HG03469 (cell line): ENCODE measurements around the gene NDC1.
"Not testable (repeated sequence)": the region's sequence is repeated elsewhere in the genome, so short reads cannot be mapped to it uniquely, and the experiment has no call there.

Source experiments
- ATAC-seq: cut with Tn5 transposase; IDR thresholded peaks from one replicate; pipeline ENCODE4 v1.9.1; 2021; ENCODE audit warnings: mild to moderate bottlenecking, moderate library complexity, moderate number of reproducible peaks; ENCODE audit not compliant: unreplicated experiment

NDC1 gene

GRCh38 chr1:53825306-53825705 lies 12.8 kb downstream of the NDC1 start:
- no peak for ATAC-seq

DNA sequence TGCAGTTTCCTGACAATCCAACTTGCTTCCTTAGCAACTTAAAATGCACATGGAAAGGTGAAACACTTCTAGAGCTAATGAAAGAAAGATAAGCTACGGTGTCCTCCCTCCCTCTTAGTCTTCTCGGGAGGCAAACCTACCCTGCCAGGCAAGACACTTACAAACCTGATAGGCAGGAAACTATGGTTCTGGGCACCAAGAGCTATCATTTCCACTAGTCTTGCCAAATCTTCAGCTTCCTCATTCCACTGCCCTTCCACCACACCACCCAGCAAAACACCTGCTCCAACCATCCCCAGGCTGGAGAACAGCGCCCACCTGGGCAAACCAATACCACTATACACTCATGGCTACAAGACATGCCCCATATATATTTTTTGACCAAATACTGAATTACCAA lies 15.2 kb downstream of the NDC1 start:
- no peak for ATAC-seq

DNA sequence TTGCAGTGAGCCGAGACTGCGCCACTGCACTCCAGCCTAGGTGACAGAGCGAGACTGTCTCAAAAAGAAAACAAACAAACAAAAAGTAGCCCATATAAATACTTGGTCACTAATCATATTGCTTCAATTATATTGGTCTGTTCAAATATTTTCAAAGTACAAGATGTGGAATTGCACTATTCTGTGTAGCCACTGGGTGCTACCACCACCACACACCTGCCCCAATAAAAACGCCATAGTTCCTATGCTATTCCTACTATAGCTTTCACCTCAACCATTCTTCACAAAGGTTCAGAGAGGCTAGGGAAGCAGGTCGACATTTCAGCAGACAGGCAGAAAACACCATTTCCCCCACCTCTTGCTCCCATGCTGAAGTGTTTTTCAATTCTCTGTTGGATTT lies 16.7 kb downstream of the NDC1 start:
- ATAC-seq: no peak

DNA sequence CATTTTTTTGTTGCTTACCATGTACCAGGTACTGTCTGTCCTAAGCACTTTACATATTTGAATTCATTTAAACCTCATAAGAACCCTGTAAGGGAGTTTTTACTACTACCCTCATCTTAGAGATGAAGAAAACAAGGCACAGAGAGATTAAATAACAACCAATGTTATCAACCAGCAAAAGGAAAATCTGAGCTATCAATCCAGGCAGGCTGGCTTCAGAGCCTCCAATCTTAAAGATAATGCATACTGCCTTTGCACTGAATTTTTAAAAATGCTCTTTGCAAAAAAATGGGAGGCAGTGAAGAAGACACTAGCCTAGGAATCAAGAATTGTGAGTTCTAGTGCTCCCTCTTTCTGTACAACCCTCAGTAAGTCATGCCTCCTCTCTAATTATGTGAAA lies 18.7 kb downstream of the NDC1 start:
- no peak for ATAC-seq

DNA sequence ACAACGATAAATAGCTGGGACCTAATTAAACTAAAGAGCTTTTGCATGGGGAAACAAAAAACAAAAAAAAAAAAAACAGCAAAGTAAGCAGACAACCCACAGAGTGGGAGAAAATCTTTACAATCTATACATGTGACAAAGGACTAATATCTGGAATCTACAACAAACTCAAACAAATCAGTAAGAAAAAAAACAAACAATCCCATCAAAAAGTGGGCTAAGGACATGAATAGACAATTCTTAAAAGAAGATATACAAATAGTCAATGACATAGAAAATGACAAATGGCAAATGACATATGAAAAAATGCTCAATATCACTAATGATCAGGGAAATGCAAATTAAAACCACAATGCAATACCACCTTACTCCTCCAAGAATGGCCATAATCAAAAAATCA lies 21.5 kb downstream of the NDC1 start:
- ATAC-seq: not testable (repeated sequence)

DNA sequence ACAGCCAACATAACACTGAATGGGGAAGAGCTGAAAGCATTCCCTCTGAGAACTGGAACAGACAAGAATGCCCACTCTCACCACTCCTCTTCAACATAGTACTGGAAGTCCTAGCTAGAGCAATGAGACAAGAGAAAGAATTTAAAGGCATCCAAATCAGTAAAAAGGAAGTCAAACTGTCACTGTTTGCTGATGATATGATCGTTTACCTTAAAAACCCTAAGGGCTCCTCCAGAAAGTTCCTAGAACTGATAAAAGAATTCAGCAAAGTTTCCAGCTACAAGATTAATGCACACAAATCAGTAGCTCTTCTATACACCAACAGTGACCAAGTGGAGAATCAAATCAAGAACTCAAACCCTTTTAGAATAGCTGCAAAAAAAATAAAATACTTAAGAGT lies 22.6 kb downstream of the NDC1 start:
- not testable (repeated sequence) for ATAC-seq

DNA sequence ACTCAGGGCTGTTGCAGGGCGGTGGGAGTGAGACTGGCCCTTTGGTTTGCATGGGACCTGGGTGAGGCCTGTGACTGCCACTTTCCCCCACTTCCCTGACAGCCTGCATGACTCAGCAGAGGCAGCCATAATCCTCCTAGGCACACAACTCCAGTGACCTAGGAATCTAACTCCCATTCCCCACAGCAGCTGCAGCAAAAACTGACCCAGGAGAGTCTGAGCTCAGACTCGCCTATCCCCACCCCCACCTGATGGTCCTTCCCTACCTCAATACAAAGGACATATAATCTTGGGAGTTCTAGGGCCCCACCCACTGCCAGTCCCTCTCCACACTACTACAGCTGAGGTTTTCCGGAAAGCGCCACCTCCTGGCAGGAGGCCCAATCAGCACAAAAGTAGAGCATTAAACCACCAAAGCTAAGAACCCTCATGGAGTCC lies 26.7 kb downstream of the NDC1 start:
- no peak for ATAC-seq

DNA sequence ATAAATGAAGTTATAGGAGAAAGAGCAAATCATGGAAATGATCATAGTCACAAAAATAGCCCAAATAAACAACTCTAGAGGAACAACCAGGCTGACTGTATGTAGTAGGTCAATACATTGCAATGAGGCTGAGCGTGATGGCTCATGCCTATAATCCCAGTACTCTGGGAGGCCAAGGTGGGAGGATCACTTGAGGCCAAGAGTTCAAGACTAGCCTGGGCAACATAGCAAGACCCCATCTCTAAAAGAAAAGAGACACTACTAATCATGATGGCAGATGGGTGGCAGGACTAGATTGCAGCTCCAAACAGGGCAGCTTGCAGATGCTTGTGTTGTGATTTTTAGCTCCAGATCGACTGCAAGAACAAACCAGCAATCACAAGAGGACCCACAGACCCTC lies 27.6 kb downstream of the NDC1 start:
- ATAC-seq: no peak

GRCh38 chr1:53810007-53810406 lies 28.1 kb downstream of the NDC1 start:
- ATAC-seq: no peak

DNA sequence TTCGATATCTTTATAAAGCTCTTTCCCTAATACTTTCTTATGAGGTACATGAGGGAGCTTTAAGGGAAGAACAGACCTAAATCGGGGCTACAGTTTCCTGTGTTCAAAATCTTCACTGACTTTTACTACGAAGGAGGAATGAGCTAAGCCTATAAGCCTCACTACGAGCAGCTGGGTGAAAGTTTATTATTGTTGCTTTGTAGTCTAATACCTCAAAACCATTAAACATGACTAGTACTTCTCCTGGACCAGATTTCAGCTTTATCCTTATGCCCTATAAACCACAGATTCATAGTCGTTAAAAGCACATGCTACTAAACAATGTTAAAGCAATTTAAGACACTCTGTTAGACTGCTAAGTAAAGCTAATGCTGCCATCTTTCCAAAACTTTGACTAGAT lies 30.2 kb downstream of the NDC1 start:
- ATAC-seq: no peak

DNA sequence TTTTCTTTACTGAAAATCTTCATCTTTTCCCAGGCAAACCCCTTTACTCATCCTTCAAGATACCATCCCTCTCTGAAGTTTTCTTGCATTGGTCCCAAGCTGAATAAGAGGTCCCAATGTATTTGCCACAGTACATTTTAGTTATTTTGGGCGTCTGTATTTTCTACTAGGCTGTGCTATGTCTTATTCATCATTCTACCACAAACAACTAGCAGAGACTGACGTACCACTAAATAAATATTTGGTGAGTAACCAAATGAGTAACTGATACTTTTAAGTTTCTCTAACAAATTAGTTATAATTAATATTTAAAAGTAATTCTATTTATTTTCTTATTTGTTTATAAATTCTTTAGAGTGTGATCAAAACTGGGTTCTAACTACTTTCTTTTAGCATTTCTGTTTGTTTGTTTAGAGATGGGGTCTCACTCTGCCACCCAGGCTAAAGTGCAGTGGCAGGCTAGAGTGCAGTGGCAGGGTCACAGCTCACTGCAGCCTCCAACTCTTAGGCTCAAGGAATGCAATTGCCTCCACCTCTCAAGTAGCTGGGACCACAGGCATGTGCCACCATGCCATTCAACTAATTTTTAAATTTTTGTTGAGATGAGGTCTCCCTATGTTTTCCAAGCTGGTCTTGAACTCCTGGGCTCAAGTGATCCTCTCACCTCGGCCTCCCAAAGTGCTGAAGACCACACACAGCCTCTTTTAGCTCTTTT lies 33.1 kb downstream of the NDC1 start:
- no peak for ATAC-seq

DNA sequence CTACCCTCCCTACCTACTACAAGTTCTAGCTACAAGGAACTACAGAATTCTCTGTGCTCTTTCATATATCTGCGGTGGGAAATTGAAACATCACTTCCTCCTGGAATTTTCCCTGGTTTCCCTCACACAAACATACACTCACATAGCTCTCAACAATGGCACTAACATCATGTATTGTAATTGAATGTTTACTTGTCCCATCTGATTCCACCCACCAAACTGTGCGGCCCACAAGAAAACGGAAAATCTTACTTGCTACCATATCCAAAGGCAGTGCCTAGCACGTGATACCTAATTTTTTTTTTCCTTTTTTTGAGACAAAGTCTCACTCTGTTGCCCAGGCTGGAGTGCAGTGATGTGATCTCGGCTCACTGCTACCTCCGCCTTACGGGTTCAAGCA lies 33.9 kb downstream of the NDC1 start:
- no peak for ATAC-seq

DNA sequence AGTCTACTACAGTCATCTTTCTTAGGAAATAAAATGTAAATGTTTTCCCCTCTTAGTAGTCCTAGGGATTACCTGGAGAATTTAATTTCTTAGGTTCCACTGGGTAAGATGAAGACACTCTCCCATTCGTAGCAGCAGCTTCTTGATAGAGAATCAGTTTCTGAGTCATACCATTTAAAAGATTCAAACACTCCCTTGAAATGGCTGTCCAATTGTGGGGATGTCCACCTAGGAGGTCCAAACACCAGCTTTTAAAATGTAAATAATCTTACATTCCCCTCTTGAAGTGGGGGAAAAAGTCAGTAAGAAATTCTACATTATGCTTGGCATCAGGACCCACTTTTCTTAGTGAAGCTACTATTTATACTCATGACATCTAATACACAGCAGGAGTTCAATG lies 37.5 kb downstream of the NDC1 start:
- ATAC-seq: no peak

- ATAC-seq: no peak
Observed at GRCh38 chr1:53799141-53799540, 39.0 kb downstream of the NDC1 start.

- no peak for ATAC-seq
Observed at GRCh38 chr1:53792806-53793205, 45.3 kb downstream of the NDC1 start.

GRCh38 chr1:53787655-53788054 lies 50.4 kb downstream of the NDC1 start:
- ATAC-seq: no peak

DNA sequence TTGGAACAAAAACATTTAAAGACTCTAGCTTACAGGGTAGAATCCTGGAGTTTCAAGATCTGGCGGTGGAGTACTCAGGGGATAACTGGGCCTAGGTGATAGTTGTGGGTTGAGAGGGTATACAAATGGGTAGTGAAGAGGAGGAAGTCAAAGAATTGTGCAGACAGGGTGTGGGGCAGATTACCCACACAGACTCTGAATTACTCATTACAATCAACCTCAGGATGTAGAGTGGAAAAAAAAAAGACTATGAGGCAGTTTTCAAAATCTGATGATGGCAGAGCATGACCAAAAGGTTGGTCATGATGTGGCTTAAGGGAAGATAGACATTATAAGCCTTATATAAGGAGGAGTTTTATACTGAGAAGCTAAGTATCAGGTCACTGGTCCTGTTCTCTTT lies 55.0 kb downstream of the NDC1 start:
- ATAC-seq: no peak

DNA sequence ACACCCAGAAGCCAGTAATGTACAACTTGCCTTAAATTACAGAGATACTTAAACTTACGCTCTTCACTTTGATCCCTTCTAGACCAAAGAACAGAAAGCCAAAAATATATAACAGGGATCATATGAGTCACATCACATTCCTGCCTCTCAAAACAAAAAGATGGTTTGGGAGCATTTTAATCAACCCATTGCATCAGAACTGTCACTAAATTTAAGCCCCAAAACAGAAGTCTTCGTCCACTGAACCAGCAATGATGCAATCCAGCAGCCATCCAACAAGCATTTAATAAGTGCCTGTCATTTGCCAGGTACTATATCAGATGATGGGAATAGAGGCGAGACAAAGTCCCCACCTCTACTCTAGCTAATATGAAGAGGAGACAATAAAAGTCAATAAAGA lies 56.4 kb downstream of the NDC1 start:
- no peak for ATAC-seq

DNA sequence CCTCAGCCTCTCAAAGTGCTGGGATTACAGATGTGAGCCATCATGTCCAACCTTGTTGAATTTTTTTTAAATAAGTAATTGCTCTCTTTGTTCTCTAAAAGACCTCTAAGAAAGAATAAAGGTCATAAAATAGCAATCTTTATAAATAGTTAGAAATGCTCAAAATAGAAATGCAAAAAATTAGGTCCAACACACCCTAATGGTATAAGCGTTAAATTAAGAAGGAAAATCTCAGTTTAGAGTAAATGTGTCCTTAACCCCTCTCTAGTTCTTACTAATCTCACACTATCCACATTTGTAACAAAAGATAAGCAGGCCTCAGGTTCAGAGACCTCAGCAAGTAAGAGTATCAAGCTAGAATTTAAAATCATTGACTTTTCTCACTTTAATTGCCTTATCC lies 60.8 kb downstream of the NDC1 start:
- ATAC-seq: no peak

DNA sequence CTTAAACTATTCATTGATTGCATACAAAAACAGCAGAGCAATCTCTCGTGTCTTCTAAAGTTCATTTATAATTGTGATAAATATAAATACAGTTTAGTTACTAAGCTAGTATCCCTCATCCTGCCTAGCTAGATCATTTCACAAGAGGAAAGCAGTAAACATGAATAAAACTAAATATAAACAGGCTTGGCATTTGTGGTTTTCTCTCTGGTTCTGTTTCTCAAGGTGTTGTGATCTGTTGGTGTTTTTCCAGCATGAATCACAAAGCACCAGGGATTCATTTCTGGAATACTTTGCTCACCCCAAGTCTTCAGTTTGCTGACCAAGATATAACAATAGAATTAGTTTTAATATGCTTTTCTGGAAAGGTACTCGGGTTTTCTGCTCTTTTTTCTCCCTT lies 66.4 kb downstream of the NDC1 start:
- ATAC-seq: no peak

DNA sequence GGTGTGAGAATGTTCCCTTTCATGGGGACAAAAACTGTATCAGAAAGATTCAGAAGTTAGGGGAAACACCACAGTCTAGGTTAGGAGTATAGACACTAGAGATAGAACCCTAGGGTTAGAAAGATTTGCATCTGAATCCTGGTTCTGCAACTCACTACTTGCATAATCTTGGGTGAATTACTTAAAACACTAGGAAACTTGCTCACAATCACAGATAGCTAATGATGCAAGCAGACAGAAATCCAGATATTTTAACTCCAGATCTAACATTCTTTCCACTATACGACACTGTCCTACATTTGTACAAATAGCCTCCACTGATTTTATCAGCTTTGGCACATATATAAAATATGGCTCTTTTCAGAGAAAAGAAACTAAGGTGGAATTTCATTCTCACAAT lies 68.3 kb downstream of the NDC1 start:
- no peak for ATAC-seq

DNA sequence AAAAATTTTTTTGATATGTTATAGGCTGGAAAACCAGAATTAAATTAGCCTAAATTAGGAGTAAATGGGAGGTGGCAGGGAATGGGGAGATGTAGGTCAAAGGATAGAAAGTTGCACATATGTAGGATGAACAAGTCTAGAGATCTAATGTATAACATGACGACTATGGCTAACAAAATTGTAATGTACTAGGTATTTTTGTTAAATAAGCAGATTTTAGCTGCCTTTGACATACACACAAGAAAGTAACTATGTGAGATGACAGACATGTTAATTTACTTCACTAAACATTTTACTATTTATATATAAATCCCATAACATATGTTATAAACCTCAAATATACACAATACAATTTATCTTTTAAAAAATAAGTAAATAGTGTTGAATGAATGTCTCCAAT lies 68.9 kb downstream of the NDC1 start:
- no peak for ATAC-seq

GRCh38 chr1:53766831-53767405 lies 71.2 kb downstream of the NDC1 start:
- no peak for ATAC-seq
